Activated CD8-positive, alpha-beta memory T cell treated with anti-CD3 and anti-CD28 coated beads for 1 hour (primary cell): Measurements from ENCODE around the gene BAK1.
A peak's percentile ranks its signal among the peaks of the same experiment; 100 is the strongest.
"Not testable (repeated sequence)": the region's sequence is repeated elsewhere in the genome, so short reads cannot be mapped to it uniquely, and the experiment has no call there.

Source experiments
- DNase-seq, 2 donors: peaks; one replicate each; pipeline ENCODE4 v3.0.0-alpha.2; 2020; ENCODE audit warnings: low read depth in 1 of 2; ENCODE audit errors: extremely low read depth in 1 of 2

Gene BAK1

GRCh38 chr6:33557376-33557775, 22.7 kb downstream of the BAK1 start:
- no peak for DNase-seq

- DNase-seq, result not testable (repeated sequence)
Observed at GRCh38 chr6:33552883-33553282, 27.2 kb downstream of the BAK1 start.

- no peak for DNase-seq
Observed at GRCh38 chr6:33552252-33552651, 27.8 kb downstream of the BAK1 start.

- no peak for DNase-seq
Observed at GRCh38 chr6:33551538-33551937, 28.5 kb downstream of the BAK1 start.

GRCh38 chr6:33549896-33550295, 30.2 kb downstream of the BAK1 start:
- DNase-seq, result no peak

- DNase-seq, result no peak
Observed at GRCh38 chr6:33549196-33549595, 30.9 kb downstream of the BAK1 start.

GRCh38 chr6:33547499-33547898, 32.6 kb downstream of the BAK1 start:
- no peak for DNase-seq

GRCh38 chr6:33546766-33547165, 33.3 kb downstream of the BAK1 start:
- no peak for DNase-seq

GRCh38 chr6:33545292-33545691, 34.8 kb downstream of the BAK1 start:
- DNase-seq, result not testable (repeated sequence)

GRCh38 chr6:33543116-33543515, 37.0 kb downstream of the BAK1 start:
- no peak for DNase-seq

- DNase-seq, result no peak
Observed at GRCh38 chr6:33540768-33541167, 39.3 kb downstream of the BAK1 start.

- no peak for DNase-seq
Observed at GRCh38 chr6:33534702-33535101, 45.4 kb downstream of the BAK1 start.

GRCh38 chr6:33533163-33533869, 46.8 kb downstream of the BAK1 start:
- DNase-seq, result peak; percentile 22 to 38

- DNase-seq, result not testable (repeated sequence)
Observed at GRCh38 chr6:33532431-33532830, 47.6 kb downstream of the BAK1 start.

GRCh38 chr6:33530617-33531016, 49.5 kb downstream of the BAK1 start:
- not testable (repeated sequence) for DNase-seq
